IMR-90 (cell line): ENCODE results near the gene DICER1. TPM values are rescaled to one million over a fixed set of nuclear protein-coding genes. Genes with fewer than 3 reads are reported as not detected.
A peak's percentile ranks its signal among the peaks of the same experiment; 100 is the strongest.

Experiments used
- ATAC-seq: fragments of 200-7000 bp; cut with Tn5 transposase; 2 replicates; pipeline ENCODE4 v1.9.1; 2020; ENCODE audit warnings: low read depth, mild to moderate bottlenecking, moderate library complexity
- BruUV-seq: library from RNA; stranded (reverse); fragments of 400-500 nt; replicated peaks from 2 replicates; lab custom pipeline; 2021; lab: Mats Ljungman, UMichigan
- CTCF ChIA-PET: fragments of 300-600 bp; formaldehyde crosslinking; extraction: SDS; loops from one replicate; lab custom pipeline; 2021; ENCODE audit warnings: antibody characterized with exemption; lab: Yijun Ruan, JAX
- POLR2A ChIA-PET: fragments of 300-600 bp; sonication (Branson Sonifier 250); formaldehyde crosslinking; loops from one replicate; lab custom pipeline; 2022; ENCODE audit warnings: antibody characterized with exemption; ENCODE audit not compliant: unreplicated experiment; lab: Charles Lee
- DNase-seq: peaks from one replicate; pipeline ENCODE4 v3.0.0; 2013
- H2AFZ ChIP-seq: replicated peaks from 2 replicates; pipeline ENCODE3; 2013; ENCODE audit warnings: low read length, mild to moderate bottlenecking; ENCODE audit not compliant: poor library complexity
- H2AK5ac ChIP-seq: 2 replicates; pipeline ENCODE4 v1.6.1; 2013; ENCODE audit warnings: low read depth, low read length, inconsistent platforms
- H2AK9ac ChIP-seq: replicated peaks from 2 replicates; pipeline ENCODE3; 2013; ENCODE audit warnings: mild to moderate bottlenecking, low read depth, low read length, moderate library complexity; ENCODE audit not compliant: poor library complexity
- H2BK120ac ChIP-seq: 2 replicates; pipeline ENCODE4 v1.6.1; 2013; ENCODE audit warnings: low read depth, low read length, inconsistent platforms
- H2BK15ac ChIP-seq: 3 replicates; pipeline ENCODE4 v1.6.1; 2013; ENCODE audit warnings: low read depth, low read length, inconsistent platforms
- H2BK20ac ChIP-seq: 2 replicates; pipeline ENCODE4 v1.6.1; 2013; ENCODE audit warnings: low read depth, mild to moderate bottlenecking, inconsistent platforms, low read length, moderate library complexity
- H2BK5ac ChIP-seq: 2 replicates; pipeline ENCODE4 v1.6.1; 2013; ENCODE audit warnings: mild to moderate bottlenecking, low read depth, low read length, inconsistent platforms; ENCODE audit not compliant: poor library complexity, severe bottlenecking
- H3K14ac ChIP-seq: replicated peaks from 2 replicates; pipeline ENCODE4 v1.6.1; 2013; ENCODE audit warnings: low read depth, low read length, inconsistent platforms
- H3K18ac ChIP-seq: 2 replicates; pipeline ENCODE4 v1.6.1; 2013; ENCODE audit warnings: low read depth, low read length, control low read depth
- H3K23ac ChIP-seq: 2 replicates; pipeline ENCODE4 v1.6.1; 2013; ENCODE audit warnings: low read depth, low read length, inconsistent platforms
- H3K27ac ChIP-seq: 2 replicates; pipeline ENCODE4 v1.5.1; 2013; ENCODE audit warnings: mild to moderate bottlenecking, control low read depth, low read length; ENCODE audit not compliant: insufficient read depth
- H3K27me3 ChIP-seq: 2 replicates; pipeline ENCODE4 v1.6.1; 2013; ENCODE audit warnings: low read length; ENCODE audit not compliant: control insufficient read depth, insufficient read depth
- H3K36me3 ChIP-seq: 2 replicates; pipeline ENCODE4 v1.6.1; 2013; ENCODE audit warnings: low read length, mixed read lengths; ENCODE audit not compliant: control insufficient read depth, insufficient read depth
- H3K4ac ChIP-seq: 2 replicates; pipeline ENCODE4 v1.6.1; 2013; ENCODE audit warnings: low read depth, low read length, inconsistent platforms
- H3K4me1 ChIP-seq: 2 replicates; pipeline ENCODE4 v1.6.1; 2013; ENCODE audit warnings: low read length, mixed read lengths; ENCODE audit not compliant: control insufficient read depth, insufficient read depth
- H3K4me2 ChIP-seq: 2 replicates; pipeline ENCODE4 v1.6.1; 2013; ENCODE audit warnings: low read depth, mild to moderate bottlenecking, control low read depth, low read length, moderate library complexity
- H3K4me3 ChIP-seq: 2 replicates; pipeline ENCODE4 v1.5.1; 2013; ENCODE audit warnings: low read depth, mild to moderate bottlenecking, control low read depth, low read length, moderate library complexity; ENCODE audit not compliant: insufficient read depth
- H3K56ac ChIP-seq: 2 replicates; pipeline ENCODE4 v1.6.1; 2013; ENCODE audit warnings: low read length, inconsistent platforms; ENCODE audit not compliant: insufficient read depth; ENCODE audit errors: extremely low read depth
- H3K79me1 ChIP-seq, 2 experiments: 2 replicates each; pipeline ENCODE4 v1.6.1; 2013; ENCODE audit warnings: low read length in 2 of 2, inconsistent platforms in 1 of 2, low read depth in 1 of 2
- H3K9ac ChIP-seq: 2 replicates; pipeline ENCODE4 v1.6.1; 2013; ENCODE audit warnings: low read depth, low read length, control low read depth
- H3K9me1 ChIP-seq: 2 replicates; pipeline ENCODE4 v1.6.1; 2013; ENCODE audit warnings: low read length, inconsistent platforms; ENCODE audit not compliant: insufficient read depth
- H3K9me3 ChIP-seq: 2 replicates; pipeline ENCODE4 v1.6.1; 2013; ENCODE audit warnings: low read length; ENCODE audit not compliant: control insufficient read depth, insufficient read depth
- H4K20me1 ChIP-seq: 2 replicates; pipeline ENCODE4 v1.6.1; 2013; ENCODE audit warnings: low read length, inconsistent platforms; ENCODE audit not compliant: insufficient read depth
- H4K5ac ChIP-seq: 2 replicates; pipeline ENCODE4 v1.6.1; 2013; ENCODE audit warnings: mild to moderate bottlenecking, low read depth, low read length, control low read depth
- H4K8ac ChIP-seq, 2 experiments: 2 replicates each; pipeline ENCODE4 v1.6.1; 2013; ENCODE audit warnings: low read depth in 2 of 2, low read length in 2 of 2, control low read depth in 1 of 2, inconsistent platforms in 1 of 2
- H4K91ac ChIP-seq: 2 replicates; pipeline ENCODE4 v1.6.1; 2013; ENCODE audit warnings: low read depth, low read length, inconsistent platforms; ENCODE audit not compliant: insufficient read depth
- CEBPB ChIP-seq: IDR thresholded peaks from 2 replicates; pipeline ENCODE4 v1.6.1; 2012; ENCODE audit warnings: low read depth, low read length, improper control_type of control experiment
- FOS ChIP-seq: fragments of 150-350 bp; IDR thresholded peaks from 2 replicates; pipeline ENCODE4 v1.6.1; 2016; ENCODE audit warnings: low read depth, low read length
- MAZ ChIP-seq: IDR thresholded peaks from 2 replicates; pipeline ENCODE4 v1.6.1; 2012; ENCODE audit warnings: low read depth, mild to moderate bottlenecking, low read length, improper control_type of control experiment, moderate library complexity, borderline replicate concordance
- POLR2A ChIP-seq: IDR thresholded peaks from 2 replicates; pipeline ENCODE4 v1.6.1; 2012; ENCODE audit warnings: mild to moderate bottlenecking, low read depth, low read length
- RFX5 ChIP-seq: IDR thresholded peaks from 2 replicates; pipeline ENCODE4 v1.8.0; 2012; ENCODE audit warnings: low read depth, mild to moderate bottlenecking, low read length, moderate library complexity
- SMC3 ChIP-seq: fragments of 150-350 bp; IDR thresholded peaks from 2 replicates; pipeline ENCODE4 v1.6.1; 2016; ENCODE audit warnings: low read depth, mild to moderate bottlenecking, antibody characterized with exemption, low read length, moderate library complexity
- WGBS, 2 experiments: methylation state at CpG; one replicate each; pipeline versions ENCODE4 v1.1.5 to v1.1.7; 2013; ENCODE audit warnings: missing lambda C conversion rate in 2 of 2; ENCODE audit not compliant: insufficient read length in 1 of 2; ENCODE audit errors: extremely low coverage in 2 of 2; 5-methylcytosine and 5-hydroxymethylcytosine counted together
- dilution Hi-C: fragments of 300-500 bp; cut with HindIII; formaldehyde crosslinking; loops from one replicate; pipeline ENCODE4 v1.14.3; 2018; ENCODE audit warnings: low sequenced_read_pairs; ENCODE audit not compliant: unreplicated experiment
- in situ Hi-C: fragments of 300-500 bp; cut with MboI; formaldehyde crosslinking; loops from 3 replicates; pipeline ENCODE4 v1.14.3; 2019; ENCODE audit warnings: low sequenced_read_pairs, inconsistent platforms, mixed read lengths
- intact Hi-C: fragments of 100-400 bp; cut with micrococcal nuclease; formaldehyde crosslinking; loops from 2 replicates; pipeline ENCODE4 v1.10.0; 2022
- polyA plus RNA-seq, 3 experiments: library from polyadenylated mRNA; depleted of rRNA; stranded (reverse); fragments of >200 nt; gene quantifications; 2 replicates each; pipeline ENCODE4 v1.2.3, GENCODE V29; 2012; ENCODE audit warnings: low replicate concordance in 1 of 3
- total RNA-seq: library from RNA; depleted of rRNA; stranded (reverse); fragments of >200 nt; gene quantifications from 2 replicates; pipeline ENCODE4 v1.2.3, GENCODE V29; 2012

The DICER1 gene
- total and polyA plus RNA-seq, 2 of the 4 experiments (the other 2 are of a cell fraction), result 9.7 to 49.5 TPM

GRCh38 chr14:95038521-95039250 lies 118.6 kb downstream of the DICER1 start:
- H3K79me1 ChIP-seq, result no peaks in the 10 kb centered on the region
- H3K27ac ChIP-seq, result no peak overlapping the region
- no peak overlapping the region for H2BK20ac ChIP-seq
- H4K8ac ChIP-seq, result no peak overlapping the region
- H3K14ac ChIP-seq, result no peak overlapping the region
- H3K56ac ChIP-seq, result no peak overlapping the region
- TF ChIP-seq RFX5 (no peak), CEBPB (no peak), MAZ (no peak), POLR2A (no peak), FOS (no peak), SMC3 (no peak)
- H2AK5ac ChIP-seq, result no peak overlapping the region
- H2BK120ac ChIP-seq, result no peak overlapping the region
- DNase-seq (no peak), ATAC-seq (no peak)
- no peak overlapping the region for H3K4ac ChIP-seq
- peaks cover 8% of the 10 kb centered on the region for H3K4me1 ChIP-seq
- no peaks in the 10 kb centered on the region for H4K20me1 ChIP-seq
- dilution Hi-C loops, result no loop called here
- H3K23ac ChIP-seq, result no peak overlapping the region
- WGBS, 2 experiments, result no CpG with 5 or more reads among the region's 9 CpGs
- no peak overlapping the region for H4K91ac ChIP-seq
- H4K5ac ChIP-seq, result no peak overlapping the region
- POLR2A ChIA-PET, result no interaction called here
- H2AFZ ChIP-seq, result no peak overlapping the region
- H3K27me3 ChIP-seq, result no peaks in the 10 kb centered on the region; the same call in 1 of the 2 replicates
- in situ Hi-C loops, result no loop called here
- H2AK9ac ChIP-seq, result peak overlapping the region; percentile 59
- intact Hi-C loops, result no loop called here
- BruUV-seq, result no TSS peak
- H3K4me2 ChIP-seq, result no peak overlapping the region
- H2BK5ac ChIP-seq, result no peak overlapping the region
- no peaks in the 10 kb centered on the region for H3K9me1 ChIP-seq
- H3K36me3 ChIP-seq, result no peaks in the 10 kb centered on the region
- no peak overlapping the region for H3K4me3 ChIP-seq
- no peak overlapping the region for H3K18ac ChIP-seq
- H3K9me3 ChIP-seq, result no peaks in the 10 kb centered on the region
- H3K9ac ChIP-seq, result no peak overlapping the region
- CTCF ChIA-PET, result no interaction called here
- H2BK15ac ChIP-seq, result no peak overlapping the region
